Caco-2 (cell line): Measurements from ENCODE around the gene CCDC134. TPM values are rescaled to one million over a fixed set of nuclear protein-coding genes. Genes with fewer than 3 reads are reported as not detected.

Experiments
- BruUV-seq: library from RNA; stranded (reverse); fragments of 400-500 nt; replicated peaks from 2 replicates; lab custom pipeline; 2021; lab: Mats Ljungman, UMichigan
- CTCF ChIA-PET: fragments of 300-600 bp; sonication (Branson Sonifier 250); formaldehyde crosslinking; loops from one replicate; lab custom pipeline; 2022; ENCODE audit warnings: antibody characterized with exemption; lab: Charles Lee
- POLR2A ChIA-PET: fragments of 300-600 bp; sonication (Branson Sonifier 250); formaldehyde crosslinking; loops from one replicate; lab custom pipeline; 2022; ENCODE audit warnings: antibody characterized with exemption; lab: Charles Lee
- DNase-seq, 2 experiments: peaks; one replicate each; pipeline versions ENCODE4 v3.0.0 to v3.0.0-alpha.2; 2020 to 2022
- H3K27me3 ChIP-seq: replicated peaks from 2 replicates; pipeline ENCODE4 v1.6.0; 2011; ENCODE audit warnings: low read length; ENCODE audit not compliant: control insufficient read depth, insufficient read depth
- H3K36me3 ChIP-seq: 2 replicates; pipeline ENCODE4 v1.5.1; 2011; ENCODE audit warnings: low read length; ENCODE audit not compliant: control insufficient read depth, insufficient read depth
- H3K4me1 ChIP-seq: fragments of 250-450 bp; sonication (Bioruptor Pico); 2 replicates; pipeline ENCODE4 v1.5.1; 2020; ENCODE audit warnings: mild to moderate bottlenecking
- H3K4me3 ChIP-seq: 2 replicates; pipeline ENCODE4 v1.5.1; 2011; ENCODE audit warnings: low read depth, mild to moderate bottlenecking, control low read depth, low read length
- H3K9me3 ChIP-seq: fragments of 250-450 bp; sonication (Bioruptor Pico); 2 replicates; pipeline ENCODE4 v1.5.1; 2020; ENCODE audit warnings: mild to moderate bottlenecking, moderate library complexity
- H3K27ac Mint-ChIP-seq: one replicate; pipeline ENCODE4 v1.8.0; 2022; ENCODE audit warnings: mixed read lengths; ENCODE audit not compliant: unreplicated experiment
- H3K27me3 Mint-ChIP-seq: one replicate; pipeline ENCODE4 v1.8.0; 2022; ENCODE audit warnings: mixed read lengths; ENCODE audit not compliant: insufficient read depth, unreplicated experiment
- H3K36me3 Mint-ChIP-seq: one replicate; pipeline ENCODE4 v1.8.0; 2022; ENCODE audit warnings: mild to moderate bottlenecking, mixed read lengths; ENCODE audit not compliant: insufficient read depth, unreplicated experiment
- H3K4me1 Mint-ChIP-seq: one replicate; pipeline ENCODE4 v1.8.0; 2022; ENCODE audit warnings: low read depth, mixed read lengths; ENCODE audit not compliant: unreplicated experiment
- H3K4me3 Mint-ChIP-seq: one replicate; pipeline ENCODE4 v1.8.0; 2022; ENCODE audit warnings: mild to moderate bottlenecking, moderate library complexity, mixed read lengths; ENCODE audit not compliant: unreplicated experiment
- H3K9me3 Mint-ChIP-seq: one replicate; pipeline ENCODE4 v1.8.0; 2022; ENCODE audit warnings: mixed read lengths; ENCODE audit not compliant: unreplicated experiment
- CTCF ChIP-seq, 2 experiments: fragments of 200-600 bp in 1 of 2; IDR thresholded peaks; 1 replicate in 1 of 2; 2 replicates in 1 of 2; pipeline versions ENCODE4 v1.5.1 to v1.8.0; 2011 to 2022; ENCODE audit warnings: antibody characterized with exemption in 1 of 2, control low read depth in 1 of 2, inconsistent platforms in 1 of 2, low read depth in 1 of 2, low read length in 1 of 2, mild to moderate bottlenecking in 1 of 2, moderate library complexity in 1 of 2; ENCODE audit not compliant: insufficient read depth in 1 of 2, severe bottlenecking in 1 of 2, unreplicated experiment in 1 of 2
- intact Hi-C: fragments of 100-400 bp; cut with micrococcal nuclease; formaldehyde crosslinking; loops from one replicate; pipeline ENCODE4 v1.10.0; 2022; ENCODE audit not compliant: unreplicated experiment
- total RNA-seq: library from RNA; stranded (reverse); gene quantifications from 2 replicates; pipeline ENCODE4 v1.2.3, GENCODE V29; 2022

The CCDC134 gene
- total RNA-seq, 1 experiment from 2014 or later: 24.8 TPM

- BruUV-seq: TSS peak; percentile 9
- ChIA-PET CTCF (interaction anchor here (0.6 to 1.6 kb wide), 6 partner anchors 11 to 307 kb away, joined by 3 to 8 read pairs (median 4); no protein-coding TSS in a partner anchor), POLR2A (no interaction called here)
- no peak for TF ChIP-seq CTCF (IDR thresholded peaks at IDR 0.05; ENCODE audit: insufficient read depth in 1 of 2, low read depth in 1 of 2, low read length in 1 of 2, severe bottlenecking in 1 of 2, unreplicated experiment in 1 of 2)
- no peak for DNase-seq
- Histone ChIP-seq H3K27me3 (no peaks in the 10 kb centered on the region), H3K9me3 (no peaks in the 10 kb centered on the region), H3K4me3 (no peak overlapping the region), H3K4me1 (peaks cover 36% of the 10 kb centered on the region), H3K36me3 (peaks cover 2% of the 10 kb centered on the region)
- H3K27ac Mint-ChIP-seq: peak overlapping the region; percentile 74
- no peak overlapping the region for H3K4me3 Mint-ChIP-seq
- H3K36me3 Mint-ChIP-seq: peaks cover 14% of the 10 kb centered on the region
- intact Hi-C loops: loop anchor here (5.0 kb wide), 1 partner anchor 36 kb away; no protein-coding TSS in a partner anchor
- no peaks in the 10 kb centered on the region for H3K27me3 Mint-ChIP-seq
- no peaks in the 10 kb centered on the region for H3K9me3 Mint-ChIP-seq
- H3K4me1 Mint-ChIP-seq: peaks cover 19% of the 10 kb centered on the region
Observed at GRCh38 chr22:41857860-41858199, 57.4 kb downstream of the CCDC134 start.

GRCh38 chr22:41862160-41862529 is 61.7 kb downstream of the CCDC134 start:
- H3K27me3 Mint-ChIP-seq: no peaks in the 10 kb centered on the region
- H3K9me3 Mint-ChIP-seq: no peaks in the 10 kb centered on the region
- Histone ChIP-seq H3K27me3 (no peaks in the 10 kb centered on the region), H3K36me3 (no peaks in the 10 kb centered on the region; the same call in none of the 2 replicates), H3K4me3 (no peak overlapping the region), H3K9me3 (no peaks in the 10 kb centered on the region), H3K4me1 (peaks cover 19% of the 10 kb centered on the region; the same call in 1 of the 2 replicates)
- H3K4me1 Mint-ChIP-seq: peaks cover 22% of the 10 kb centered on the region
- intact Hi-C loops: no loop called here
- no TSS peak for BruUV-seq
- POLR2A ChIA-PET: interaction anchor here (2.2 kb wide), 1 partner anchor 30 kb away, joined by 10 read pairs; the partner anchor contains the start of gene SREBF2
- H3K27ac Mint-ChIP-seq: no peak overlapping the region
- no peak for TF ChIP-seq CTCF (IDR thresholded peaks at IDR 0.05; ENCODE audit: insufficient read depth in 1 of 2, low read depth in 1 of 2, low read length in 1 of 2, severe bottlenecking in 1 of 2, unreplicated experiment in 1 of 2)
- no peak for DNase-seq
- no peak overlapping the region for H3K4me3 Mint-ChIP-seq
- peaks cover 32% of the 10 kb centered on the region for H3K36me3 Mint-ChIP-seq
- CTCF ChIA-PET: interaction anchor here (0.6 to 2.5 kb wide), 4 partner anchors 62 to 165 kb away, joined by 3 to 13 read pairs (median 4); partner anchors contain the start of gene CCDC134

GRCh38 chr22:41862530-41863266 is 62.2 kb downstream of the CCDC134 start:
- no peak for DNase-seq
- Mint-ChIP-seq H3K4me1 (peaks cover 17% of the 10 kb centered on the region), H3K27ac (no peak overlapping the region), H3K36me3 (peaks cover 37% of the 10 kb centered on the region), H3K4me3 (no peak overlapping the region), H3K27me3 (no peaks in the 10 kb centered on the region), H3K9me3 (no peaks in the 10 kb centered on the region)
- H3K9me3 ChIP-seq: no peaks in the 10 kb centered on the region
- H3K36me3 ChIP-seq: no peaks in the 10 kb centered on the region; the same call in 1 of the 2 replicates
- H3K4me3 ChIP-seq: no peak overlapping the region
- H3K27me3 ChIP-seq: no peaks in the 10 kb centered on the region
- ChIA-PET CTCF (interaction anchor here (0.7 to 2.5 kb wide), 4 partner anchors 63 to 165 kb away, joined by 3 to 13 read pairs (median 4); no protein-coding TSS in a partner anchor), POLR2A (interaction anchor here (0.5 to 2.2 kb wide), 2 partner anchors 27 to 30 kb away, joined by 9 to 10 read pairs; partner anchors contain the start of gene SREBF2)
- H3K4me1 ChIP-seq: peaks cover 15% of the 10 kb centered on the region; the same call in 1 of the 2 replicates
- no peak for TF ChIP-seq CTCF (IDR thresholded peaks at IDR 0.05; ENCODE audit: insufficient read depth in 1 of 2, low read depth in 1 of 2, low read length in 1 of 2, severe bottlenecking in 1 of 2, unreplicated experiment in 1 of 2)
- BruUV-seq: no TSS peak
- intact Hi-C loops: no loop called here
